ENCODE data around the gene DHH. TPM values are rescaled to one million over a fixed set of nuclear protein-coding genes. Genes with fewer than 3 reads are reported as not detected.
A peak's percentile ranks its signal among the peaks of the same experiment; 100 is the strongest.

Gene DHH
- total RNA-seq, 1 experiment from 2014 or later = not detected

- Mint-ChIP-seq H3K27ac (ENCODE audit: unreplicated experiment) (peak overlapping the region; percentile 77), H3K36me3 (ENCODE audit: insufficient read depth, unreplicated experiment) (peaks cover 42% of the 10 kb centered on the region), H3K27me3 (ENCODE audit: unreplicated experiment) (no peaks in the 10 kb centered on the region), H3K4me3 (ENCODE audit: low read depth, unreplicated experiment) (peak overlapping the region; percentile 79), H3K4me1 (ENCODE audit: low read depth, unreplicated experiment) (peaks cover 32% of the 10 kb centered on the region), H3K9me3 (ENCODE audit: low read depth, unreplicated experiment) (no peaks in the 10 kb centered on the region)
- intact Hi-C loops (cut with micrococcal nuclease; ENCODE audit: unreplicated experiment) = no loop called here
- TF ChIP-seq, protein P1, sequence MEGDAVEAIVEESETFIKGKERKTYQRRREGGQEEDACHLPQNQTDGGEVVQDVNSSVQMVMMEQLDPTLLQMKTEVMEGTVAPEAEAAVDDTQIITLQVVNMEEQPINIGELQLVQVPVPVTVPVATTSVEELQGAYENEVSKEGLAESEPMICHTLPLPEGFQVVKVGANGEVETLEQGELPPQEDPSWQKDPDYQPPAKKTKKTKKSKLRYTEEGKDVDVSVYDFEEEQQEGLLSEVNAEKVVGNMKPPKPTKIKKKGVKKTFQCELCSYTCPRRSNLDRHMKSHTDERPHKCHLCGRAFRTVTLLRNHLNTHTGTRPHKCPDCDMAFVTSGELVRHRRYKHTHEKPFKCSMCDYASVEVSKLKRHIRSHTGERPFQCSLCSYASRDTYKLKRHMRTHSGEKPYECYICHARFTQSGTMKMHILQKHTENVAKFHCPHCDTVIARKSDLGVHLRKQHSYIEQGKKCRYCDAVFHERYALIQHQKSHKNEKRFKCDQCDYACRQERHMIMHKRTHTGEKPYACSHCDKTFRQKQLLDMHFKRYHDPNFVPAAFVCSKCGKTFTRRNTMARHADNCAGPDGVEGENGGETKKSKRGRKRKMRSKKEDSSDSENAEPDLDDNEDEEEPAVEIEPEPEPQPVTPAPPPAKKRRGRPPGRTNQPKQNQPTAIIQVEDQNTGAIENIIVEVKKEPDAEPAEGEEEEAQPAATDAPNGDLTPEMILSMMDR (IDR thresholded peaks at IDR 0.05; ENCODE audit: unreplicated experiment) = no peak
- DNase-seq = peak; percentile 13
- CTCF ChIA-PET = interaction anchor here (1.0 kb wide), 1 partner anchor 61 kb away, joined by 3 read pairs; no protein-coding TSS in a partner anchor
- TSS peak; percentile 20 for BruUV-seq (replicated peaks)
These were observed 35.1 kb downstream of the DHH start for GRCh38 chr12:49059299-49060171.

- no peaks in the 10 kb centered on the region for H3K9me3 Mint-ChIP-seq (ENCODE audit: low read depth, unreplicated experiment)
- peak overlapping the region; percentile 79 for H3K4me3 Mint-ChIP-seq (ENCODE audit: low read depth, unreplicated experiment)
- TF ChIP-seq, protein P1 (IDR thresholded peaks at IDR 0.05; ENCODE audit: unreplicated experiment) = no peak
- H3K27me3 Mint-ChIP-seq (ENCODE audit: unreplicated experiment) = no peaks in the 10 kb centered on the region
- no TSS peak for BruUV-seq (replicated peaks)
- intact Hi-C loops (cut with micrococcal nuclease; ENCODE audit: unreplicated experiment) = no loop called here
- H3K36me3 Mint-ChIP-seq (ENCODE audit: insufficient read depth, unreplicated experiment) = peaks cover 42% of the 10 kb centered on the region
- DNase-seq = no peak
- peaks cover 27% of the 10 kb centered on the region for H3K4me1 Mint-ChIP-seq (ENCODE audit: low read depth, unreplicated experiment)
- CTCF ChIA-PET = interaction anchor here (1.0 kb wide), 1 partner anchor 62 kb away, joined by 3 read pairs; no protein-coding TSS in a partner anchor
- peak overlapping the region; percentile 77 for H3K27ac Mint-ChIP-seq (ENCODE audit: unreplicated experiment)
These were observed 35.6 kb downstream of the DHH start for GRCh38 chr12:49059045-49059298.

DNA sequence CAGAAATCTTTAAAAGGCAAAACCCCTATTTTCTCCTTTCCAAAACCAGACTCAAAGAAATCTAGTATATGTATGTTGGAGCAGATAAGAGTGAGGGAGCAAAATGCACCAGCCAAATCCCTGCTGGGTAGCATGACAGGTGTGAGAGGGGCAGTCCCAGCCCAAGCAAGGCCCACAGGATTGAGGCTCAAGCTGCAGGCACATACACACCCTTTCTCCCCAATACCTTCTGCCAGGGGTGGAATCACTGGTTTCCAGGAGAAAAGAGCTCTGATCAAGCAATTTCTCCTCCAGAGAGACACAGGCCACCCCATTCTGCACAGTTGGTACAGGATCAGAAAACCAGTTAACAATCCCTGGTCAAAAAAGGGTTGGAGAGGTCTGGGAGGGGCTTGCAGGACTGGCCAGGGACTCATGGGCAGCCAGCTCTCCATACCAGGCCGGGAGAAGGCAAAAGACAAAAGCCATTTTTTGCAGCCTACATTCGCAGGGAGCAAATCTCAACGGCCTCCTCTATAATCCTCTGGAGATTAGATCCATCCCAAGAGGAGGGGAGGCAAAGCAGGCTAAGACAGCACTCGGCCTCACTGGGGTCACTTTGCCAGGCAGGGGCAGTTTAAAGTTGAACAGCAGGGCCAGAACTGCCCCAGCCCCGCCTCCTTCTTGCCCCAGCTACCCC lies 36.1 kb downstream of the DHH start:
- Mint-ChIP-seq H3K36me3 (ENCODE audit: insufficient read depth, unreplicated experiment) (peaks cover 42% of the 10 kb centered on the region), H3K4me1 (ENCODE audit: low read depth, unreplicated experiment) (peaks cover 23% of the 10 kb centered on the region), H3K9me3 (ENCODE audit: low read depth, unreplicated experiment) (no peaks in the 10 kb centered on the region), H3K27ac (ENCODE audit: unreplicated experiment) (peak overlapping the region; percentile 77), H3K4me3 (ENCODE audit: low read depth, unreplicated experiment) (peak overlapping the region; percentile 79), H3K27me3 (ENCODE audit: unreplicated experiment) (no peaks in the 10 kb centered on the region)
- TF ChIP-seq, protein P1 (IDR thresholded peaks at IDR 0.05; ENCODE audit: unreplicated experiment) = no peak
- no TSS peak for BruUV-seq (replicated peaks)
- no peak for DNase-seq
- CTCF ChIA-PET = interaction anchor here (1.0 kb wide), 1 partner anchor 62 kb away, joined by 3 read pairs; no protein-coding TSS in a partner anchor
- intact Hi-C loops (cut with micrococcal nuclease; ENCODE audit: unreplicated experiment) = no loop called here

DNA sequence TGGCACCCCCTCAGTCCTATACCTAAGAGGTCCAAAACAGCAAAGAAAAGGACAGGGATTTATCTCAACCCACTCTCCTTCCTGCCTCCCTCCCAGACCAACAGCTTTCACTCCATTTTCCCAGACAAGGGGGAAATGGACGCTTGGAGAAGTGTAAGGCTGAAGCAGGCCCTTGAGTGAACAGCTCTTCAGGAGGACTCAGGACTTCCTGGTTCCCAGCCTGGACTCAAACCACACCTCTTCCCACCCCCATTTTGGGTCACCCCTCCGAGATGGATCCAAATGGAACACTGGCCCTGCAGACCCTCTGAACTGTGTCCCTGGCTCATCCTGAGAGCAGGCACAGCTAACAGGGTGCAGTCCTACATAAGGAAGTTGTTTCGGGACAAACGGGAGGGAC lies 36.7 kb downstream of the DHH start:
- Mint-ChIP-seq H3K36me3 (ENCODE audit: insufficient read depth, unreplicated experiment) (peaks cover 46% of the 10 kb centered on the region), H3K27me3 (ENCODE audit: unreplicated experiment) (no peaks in the 10 kb centered on the region), H3K9me3 (ENCODE audit: low read depth, unreplicated experiment) (no peaks in the 10 kb centered on the region), H3K4me3 (ENCODE audit: low read depth, unreplicated experiment) (peak overlapping the region; percentile 79), H3K4me1 (ENCODE audit: low read depth, unreplicated experiment) (peaks cover 23% of the 10 kb centered on the region), H3K27ac (ENCODE audit: unreplicated experiment) (no peak overlapping the region)
- no TSS peak for BruUV-seq (replicated peaks)
- CTCF ChIA-PET = no interaction called here
- TF ChIP-seq, protein P1 (IDR thresholded peaks at IDR 0.05; ENCODE audit: unreplicated experiment) = no peak
- intact Hi-C loops (cut with micrococcal nuclease; ENCODE audit: unreplicated experiment) = no loop called here
- no peak for DNase-seq

Measured in Calu3 (cell line).